ENCODE data around the gene SBSN.

The SBSN gene

DNA sequence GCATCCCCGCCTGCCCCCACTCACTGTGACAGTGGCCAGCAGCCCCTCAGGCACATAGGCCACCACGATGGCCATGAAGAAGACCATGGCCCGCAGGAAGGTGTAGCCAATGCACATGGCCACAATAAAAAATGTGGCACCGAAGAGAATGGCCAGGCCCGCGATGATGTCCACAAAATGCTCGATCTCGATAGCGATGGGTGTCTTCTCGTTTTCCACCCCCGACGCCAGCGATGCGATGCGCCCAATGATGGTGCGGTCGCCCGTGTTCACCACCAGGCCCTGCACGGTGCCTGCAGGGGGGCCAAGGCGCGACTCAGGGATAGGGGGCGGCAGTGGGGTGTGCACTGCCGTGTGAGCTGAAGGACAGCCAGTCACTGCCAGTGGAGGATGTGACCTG, 31.7 kb upstream of the SBSN start:
- H3K27ac ChIP-seq = no peak overlapping the region
- ChIA-PET POLR2A (ENCODE audit: low non-redundant PET) (no interaction called here), CTCF (no interaction called here)
- no peak for DNase-seq (ENCODE audit: low spot score)
- TF ChIP-seq CTCF (conservative IDR thresholded peaks at IDR 0.05; ENCODE audit: low read depth) = no peak

GRCh38 chr19:35559281-35559659, 31.2 kb upstream of the SBSN start:
- no peak for DNase-seq (ENCODE audit: low spot score)
- no peak for TF ChIP-seq CTCF (conservative IDR thresholded peaks at IDR 0.05; ENCODE audit: low read depth)
- no peak overlapping the region for H3K27ac ChIP-seq
- POLR2A ChIA-PET (ENCODE audit: low non-redundant PET) = no interaction called here
- CTCF ChIA-PET = no interaction called here

DNA sequence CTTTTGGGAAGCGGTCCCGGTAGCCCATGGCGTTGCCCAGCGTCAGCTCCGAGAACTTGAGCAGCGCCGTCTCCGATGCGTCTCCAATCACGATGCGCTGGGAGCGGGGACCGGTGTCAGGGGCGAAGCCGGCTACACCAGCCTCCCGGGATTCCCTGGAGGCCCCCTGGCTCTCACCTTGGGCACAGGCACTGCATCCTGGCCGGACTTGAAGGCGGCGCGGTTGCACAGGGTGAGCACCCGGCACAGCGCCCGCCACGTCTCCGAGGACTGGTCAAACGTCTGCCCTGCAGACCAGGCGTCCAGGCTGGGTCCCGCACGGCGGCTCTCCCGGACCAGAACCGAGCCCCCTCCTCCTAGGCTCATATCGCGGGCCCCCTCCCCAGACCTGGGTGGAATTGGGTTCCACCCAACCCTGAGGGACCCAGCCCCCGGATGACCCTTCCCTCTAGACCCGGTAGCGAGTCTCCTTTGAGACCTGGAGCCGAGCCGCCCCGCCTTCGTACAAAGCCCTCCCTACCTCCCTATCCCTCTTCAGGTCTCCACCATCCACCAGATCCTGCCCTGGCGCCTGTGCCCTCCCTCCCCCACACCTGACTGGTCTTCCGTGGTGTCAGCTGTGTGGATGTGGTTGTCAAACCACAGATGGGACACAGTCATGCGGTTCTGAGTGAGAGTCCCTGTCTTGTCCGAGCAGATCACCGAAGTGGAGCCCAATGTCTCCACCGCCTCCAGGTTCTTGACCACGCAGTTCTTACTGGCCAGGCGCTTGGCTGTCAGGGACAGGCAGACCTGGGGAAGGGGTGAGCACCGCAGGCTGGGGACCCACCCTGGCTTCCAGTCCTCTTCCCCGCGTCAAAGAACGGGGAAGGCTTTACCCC, 30.5 kb upstream of the SBSN start:
- DNase-seq (ENCODE audit: low spot score) = no peak
- TF ChIP-seq CTCF (conservative IDR thresholded peaks at IDR 0.05; ENCODE audit: low read depth) = no peak
- H3K27ac ChIP-seq = no peak overlapping the region
- POLR2A ChIA-PET (ENCODE audit: low non-redundant PET) = no interaction called here
- CTCF ChIA-PET = interaction anchor here (1.4 kb wide), 1 partner anchor 10 kb away, joined by 4 read pairs; no protein-coding TSS in a partner anchor

DNA sequence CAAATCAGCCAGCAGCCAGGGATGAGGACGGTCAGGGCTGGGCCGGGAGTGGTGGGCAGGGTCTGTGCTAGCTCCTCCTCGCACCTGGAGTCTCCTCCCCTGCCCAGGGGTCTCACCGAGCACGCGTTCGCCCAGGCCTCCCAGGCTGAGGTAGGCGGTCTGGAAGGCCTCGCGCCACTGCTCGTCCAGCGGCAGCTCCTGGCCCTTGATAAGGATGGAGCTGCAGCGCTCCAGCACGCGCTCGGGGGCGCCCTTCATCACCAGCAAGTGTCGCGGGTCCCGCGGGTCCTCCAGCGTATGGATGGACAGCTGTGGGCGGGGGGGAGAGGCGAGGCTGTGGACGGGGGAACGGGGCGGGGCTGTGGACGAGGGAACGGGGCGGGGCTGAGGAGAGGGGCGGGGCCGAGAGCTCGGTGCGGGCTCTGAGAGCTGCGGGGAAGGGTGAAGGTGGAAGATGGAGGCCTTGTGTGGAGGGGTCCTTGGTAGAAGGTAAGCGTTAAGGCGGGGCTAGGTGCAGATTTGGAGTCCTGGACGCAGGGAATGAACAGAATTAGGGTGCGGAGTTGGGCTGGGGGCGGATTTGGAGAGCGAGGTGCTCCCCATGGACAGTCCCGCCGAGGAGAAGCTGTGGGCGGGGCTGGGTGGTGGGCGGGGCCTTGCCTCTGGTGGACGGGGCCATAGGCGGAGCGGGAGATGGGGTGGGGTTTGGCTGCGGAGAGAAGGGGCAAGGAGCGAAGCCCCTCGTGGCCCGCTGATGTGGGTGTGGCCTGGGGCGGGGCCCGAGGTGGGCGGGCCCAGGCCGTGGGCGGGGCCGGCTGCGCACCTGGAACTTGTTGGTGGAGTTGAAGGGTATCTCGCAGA, 29.7 kb upstream of the SBSN start:
- TF ChIP-seq CTCF (conservative IDR thresholded peaks at IDR 0.05; ENCODE audit: low read depth) = no peak
- no peak overlapping the region for H3K27ac ChIP-seq
- CTCF ChIA-PET = interaction anchor here (1.4 kb wide), 1 partner anchor 9 kb away, joined by 4 read pairs; no protein-coding TSS in a partner anchor
- POLR2A ChIA-PET (ENCODE audit: low non-redundant PET) = no interaction called here
- peak; percentile 40 for DNase-seq (ENCODE audit: low spot score)

DNA sequence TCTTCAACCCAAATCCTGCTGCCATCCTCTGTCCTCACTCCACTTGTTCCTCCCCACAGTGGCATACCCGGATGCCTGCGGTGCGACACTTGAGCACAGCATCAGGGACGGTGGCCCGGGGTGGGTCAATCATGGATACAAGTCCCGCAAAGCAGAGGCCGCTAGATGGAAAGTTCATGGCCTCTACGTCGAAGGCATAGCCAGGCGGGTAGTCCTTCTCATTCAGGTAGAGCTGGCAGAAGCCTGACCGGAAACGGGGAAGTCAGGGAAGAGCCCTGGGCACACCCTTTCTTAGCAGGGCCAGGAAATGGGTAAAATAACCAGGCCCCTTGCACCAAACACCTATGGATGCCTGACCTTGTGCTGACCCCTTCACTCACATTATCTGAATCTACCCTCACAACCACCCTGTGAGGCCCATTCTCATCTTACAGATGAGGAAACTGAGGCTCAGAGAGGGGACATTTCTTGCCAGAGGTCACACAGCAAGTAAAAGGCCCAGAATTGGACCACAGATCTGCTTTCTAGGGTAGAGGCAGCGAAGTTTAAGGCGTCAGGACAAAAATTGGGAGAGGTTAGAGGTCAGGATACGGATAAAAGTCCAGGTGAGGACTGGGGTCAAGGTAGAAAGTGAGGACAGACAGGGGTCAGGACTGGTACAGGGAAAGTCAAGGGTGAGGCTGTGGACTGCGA, 28.9 kb upstream of the SBSN start:
- CTCF ChIA-PET = interaction anchor here (0.7 to 1.4 kb wide), 3 partner anchors 8 to 10 kb away, joined by 3 to 4 read pairs (median 4); no protein-coding TSS in a partner anchor
- POLR2A ChIA-PET (ENCODE audit: low non-redundant PET) = interaction anchor here (0.7 kb wide), 1 partner anchor 25 kb away, joined by 3 read pairs; no protein-coding TSS in a partner anchor
- TF ChIP-seq CTCF (conservative IDR thresholded peaks at IDR 0.05; ENCODE audit: low read depth) = no peak
- no peak for DNase-seq (ENCODE audit: low spot score)
- no peak overlapping the region for H3K27ac ChIP-seq
